GM13977 (cell line): ENCODE data around the gene PROSER1.

ENCODE experiments used
- DNase-seq: peaks from one replicate; pipeline ENCODE4 v3.0.0; 2012; ENCODE audit warnings: low spot score
- CTCF ChIP-seq: IDR thresholded peaks from 2 replicates; pipeline ENCODE4 v1.5.1; 2012; ENCODE audit warnings: mild to moderate bottlenecking, control low read depth; ENCODE audit not compliant: insufficient read depth; ENCODE audit errors: extremely low read depth, missing control alignments
- in situ Hi-C: fragments of 300-500 bp; cut with MboI; formaldehyde crosslinking; loops from one replicate; pipeline ENCODE4 v1.12.0; 2022; ENCODE audit warnings: low sequenced_read_pairs, low pct_unique_long_range_greater_than_20kb, mixed read lengths, inconsistent platforms; ENCODE audit not compliant: unreplicated experiment

Gene PROSER1

GRCh38 chr13:39040206-39040605, 2.3 kb upstream of the PROSER1 start:
- DNase-seq: no peak
- in situ Hi-C loops: no loop called here
- no peak for TF ChIP-seq CTCF

- in situ Hi-C loops: no loop called here
- no peak for DNase-seq
- no peak for TF ChIP-seq CTCF
Observed at GRCh38 chr13:39039041-39039440, 1.2 kb upstream of the PROSER1 start.

GRCh38 chr13:39038569-39039030, 711 bp upstream of the PROSER1 start:
- TF ChIP-seq CTCF: no peak
- in situ Hi-C loops: no loop called here
- peak; percentile 25 for DNase-seq

DNA sequence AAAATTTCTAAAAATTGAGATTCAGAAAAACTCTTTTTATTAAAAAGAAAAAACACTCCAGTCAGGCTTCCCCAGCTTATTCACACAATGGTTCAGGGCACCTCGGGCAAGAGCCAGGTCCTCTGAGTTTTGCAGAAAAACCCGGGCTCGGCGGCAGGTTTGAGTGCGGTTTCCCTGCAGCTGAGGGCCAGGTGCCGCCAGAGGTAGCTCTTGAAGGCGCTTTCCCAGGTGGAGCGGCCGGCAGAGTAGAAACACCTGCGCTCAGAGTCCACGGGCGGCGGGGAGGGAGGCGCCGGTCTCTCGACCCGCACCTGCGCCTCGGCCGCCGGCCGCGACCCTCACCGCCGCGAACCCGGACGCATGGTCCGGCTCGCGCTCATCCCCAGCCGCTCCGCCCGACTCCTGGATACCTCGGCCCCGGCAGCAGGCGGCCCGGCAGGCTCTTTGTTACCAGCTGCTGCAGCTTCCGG, 444 bp downstream of the PROSER1 start:
- DNase-seq: no peak
- in situ Hi-C loops: no loop called here
- no peak for TF ChIP-seq CTCF

- in situ Hi-C loops: no loop called here
- no peak for TF ChIP-seq CTCF
- no peak for DNase-seq
Observed at GRCh38 chr13:39036212-39036611, 1.7 kb downstream of the PROSER1 start.

DNA sequence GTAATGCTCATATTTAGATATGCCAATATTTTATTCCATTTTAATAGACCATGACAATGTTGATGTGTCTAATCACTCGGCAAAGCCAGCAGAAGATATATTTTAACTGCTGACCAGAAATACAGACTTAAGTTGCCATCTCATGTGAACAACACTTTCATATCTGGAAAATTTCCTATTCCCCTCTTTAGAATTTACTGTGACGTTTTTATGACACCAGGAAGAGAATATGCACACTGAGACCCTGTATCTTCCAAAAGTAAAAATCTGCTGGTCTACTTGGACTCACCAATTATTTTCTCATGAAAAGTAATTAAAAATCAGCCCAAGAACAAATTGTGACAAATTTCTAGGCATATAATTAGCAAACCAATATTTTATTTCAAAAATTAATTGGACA, 2.1 kb downstream of the PROSER1 start:
- no peak for TF ChIP-seq CTCF
- DNase-seq: no peak
- in situ Hi-C loops: no loop called here

DNA sequence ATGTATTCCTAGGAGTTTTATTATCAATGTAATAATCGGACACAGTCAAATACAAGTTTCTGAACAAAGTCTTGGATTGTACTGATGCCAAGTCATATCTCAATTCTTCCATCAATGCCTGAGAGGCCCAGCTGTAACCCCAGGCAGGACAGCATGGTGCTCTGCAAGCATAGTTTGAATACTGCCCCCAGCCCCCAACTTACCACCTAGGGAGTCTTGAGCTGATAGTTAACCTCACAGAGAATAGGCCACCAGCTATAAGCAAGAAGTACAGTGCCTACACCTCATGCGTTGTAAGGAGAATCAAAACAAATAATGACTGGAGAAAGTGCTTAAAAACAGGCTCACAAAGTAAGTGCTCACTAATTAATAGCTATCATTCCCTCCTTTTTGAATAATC, 2.7 kb downstream of the PROSER1 start:
- no peak for TF ChIP-seq CTCF
- DNase-seq: no peak
- in situ Hi-C loops: no loop called here
